Fibroblast of skin of right biceps (primary cell): ENCODE data around the gene ACTR3C.
A peak's percentile ranks its signal among the peaks of the same experiment; 100 is the strongest.

ENCODE experiments used
- DNase-seq: peaks from one replicate; pipeline ENCODE4 v3.0.0-alpha.2; 2013

Gene ACTR3C

DNA sequence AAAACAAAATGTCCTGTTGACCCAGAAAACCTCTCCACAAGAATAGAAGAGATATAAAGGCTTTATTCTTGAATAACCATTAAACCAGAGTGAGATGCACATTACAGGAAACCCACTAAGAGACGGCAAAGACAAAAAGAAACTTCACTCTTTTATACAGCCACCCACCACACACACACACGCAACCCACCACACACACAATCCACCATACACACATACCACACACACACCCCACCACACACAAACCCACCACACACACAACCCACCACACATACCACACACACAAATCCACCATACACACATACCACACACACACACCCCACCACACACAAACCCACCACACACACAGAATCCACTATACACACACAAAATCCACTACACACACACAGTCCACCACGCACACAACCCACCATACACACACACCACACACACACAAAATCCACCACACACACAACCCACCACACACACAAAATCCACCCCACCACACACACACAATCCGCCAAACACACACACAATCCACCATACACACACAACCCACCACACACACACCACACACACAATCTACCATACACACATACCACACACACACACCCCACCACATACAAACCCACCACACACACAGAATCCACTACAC lies 35.8 kb upstream of the ACTR3C start:
- DNase-seq = no peak

DNA sequence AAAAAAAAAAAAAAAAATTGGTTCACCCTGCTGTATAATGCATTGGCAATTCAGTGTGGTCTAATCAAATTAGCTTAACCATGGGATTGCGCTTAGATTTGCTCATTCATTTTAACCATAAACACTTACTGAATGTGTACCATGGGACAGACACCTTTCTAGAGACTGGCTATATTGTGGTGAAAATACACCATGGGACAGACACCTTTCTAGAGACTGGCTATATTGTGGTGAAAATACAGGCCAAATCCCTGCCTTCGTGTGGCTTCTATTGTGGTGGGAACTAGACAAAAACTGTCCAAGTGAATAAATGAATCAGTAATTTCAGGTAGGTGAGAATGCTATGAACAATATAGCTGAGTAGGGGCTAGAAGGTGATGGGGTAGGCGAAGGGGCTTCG lies 35.1 kb upstream of the ACTR3C start:
- DNase-seq = no peak

- DNase-seq = no peak
These were observed 34.6 kb upstream of the ACTR3C start for GRCh38 chr7:150357771-150358427.

DNA sequence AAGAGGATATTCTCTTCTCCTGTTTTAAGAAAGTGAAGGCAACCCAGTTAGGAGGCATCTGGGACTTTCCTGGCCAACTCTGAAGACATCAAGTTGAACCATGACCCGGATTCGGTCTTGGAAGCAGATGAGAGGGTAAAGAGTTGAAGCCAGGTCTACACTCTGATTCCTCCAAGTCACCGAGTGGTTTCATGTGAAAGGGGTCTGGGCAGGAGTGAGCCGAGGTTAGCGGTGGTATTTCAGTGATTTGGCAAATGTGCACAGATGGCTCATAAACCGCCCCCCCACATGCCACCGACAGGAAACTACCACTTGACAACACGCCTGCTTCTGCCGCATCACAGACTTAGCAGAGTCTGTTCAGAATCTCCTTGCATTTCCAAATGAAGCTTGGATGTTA lies 33.9 kb upstream of the ACTR3C start:
- no peak for DNase-seq

DNA sequence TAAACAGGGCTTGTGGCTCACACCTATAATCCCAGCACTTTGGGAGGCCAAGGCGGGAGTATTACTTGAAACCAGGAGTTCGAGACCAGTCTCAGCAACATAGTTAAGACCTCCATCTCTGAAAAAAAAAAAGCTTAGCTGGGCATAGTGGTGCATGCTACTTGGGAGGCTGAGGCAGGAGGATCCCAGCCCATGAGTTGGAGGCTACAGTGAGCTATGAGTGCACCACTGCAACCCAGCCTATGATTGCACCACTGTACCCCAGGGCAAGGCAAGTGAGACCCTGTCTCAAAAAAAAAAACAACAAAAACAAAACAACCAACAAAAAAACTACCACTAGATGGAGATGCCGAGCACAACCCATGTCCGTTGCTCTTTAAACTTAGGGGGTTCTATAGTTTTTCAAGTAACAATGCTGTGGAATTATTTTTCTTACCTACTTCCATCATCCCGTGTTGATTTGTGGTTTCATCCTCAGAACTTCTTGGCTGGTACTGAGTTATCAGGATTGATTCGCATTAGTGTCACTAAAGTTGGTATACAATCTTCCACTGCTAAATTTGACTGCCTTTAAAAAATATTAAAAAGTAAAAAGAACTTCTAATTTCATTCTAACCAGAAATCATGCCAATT lies 33.0 kb upstream of the ACTR3C start:
- DNase-seq = peak; percentile 9

- no peak for DNase-seq
These were observed 32.3 kb upstream of the ACTR3C start for GRCh38 chr7:150355666-150356059.

DNA sequence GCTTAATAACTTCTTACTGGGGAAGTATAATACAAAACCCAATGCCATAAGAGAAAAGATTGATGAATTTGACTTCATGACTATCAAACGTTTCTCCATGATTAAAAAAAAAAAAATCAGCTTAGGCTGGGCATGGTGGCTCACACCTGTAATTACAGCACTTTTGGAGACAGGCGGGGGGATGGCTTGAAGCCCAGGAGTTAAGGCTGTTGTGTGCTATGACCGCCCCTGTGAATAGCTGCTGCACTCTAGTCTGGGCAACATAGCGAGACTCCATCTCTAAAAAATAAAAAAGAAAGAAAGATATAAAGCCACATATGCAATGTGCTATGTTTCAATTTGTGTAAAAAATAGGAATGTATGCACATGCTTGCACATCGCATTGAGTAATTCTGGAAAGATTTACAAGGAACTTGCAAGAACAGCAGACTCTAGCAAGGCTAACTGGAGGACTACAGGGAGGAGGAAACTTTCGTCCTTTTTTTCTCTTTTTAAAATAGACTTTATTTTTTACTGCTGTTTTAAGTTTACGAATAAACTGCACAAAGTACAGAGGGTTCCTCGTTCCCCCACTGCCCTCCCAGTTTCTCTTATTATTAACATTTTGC lies 28.3 kb upstream of the ACTR3C start:
- DNase-seq = no peak

GRCh38 chr7:150346922-150347321 lies 23.6 kb upstream of the ACTR3C start:
- DNase-seq = no peak

DNA sequence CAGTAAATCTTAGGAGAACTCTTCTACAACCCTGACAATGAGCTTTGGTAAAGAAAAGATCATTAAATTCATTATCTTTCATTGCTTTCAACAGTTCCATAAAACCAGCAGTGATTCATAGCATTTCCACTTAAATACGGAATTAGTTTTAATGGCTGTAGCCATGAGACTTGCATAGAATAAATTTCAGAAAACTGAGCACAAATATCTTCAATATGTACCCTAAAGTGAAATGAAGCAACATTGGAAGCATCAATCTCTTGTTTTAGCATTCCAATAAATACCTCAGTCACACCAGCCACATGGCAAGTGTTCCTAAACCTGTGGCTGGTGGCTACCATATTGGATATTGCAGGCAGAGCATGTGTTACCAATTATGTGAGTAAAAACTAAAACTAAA lies 21.7 kb upstream of the ACTR3C start:
- DNase-seq = no peak

GRCh38 chr7:150344299-150344698 lies 21.0 kb upstream of the ACTR3C start:
- no peak for DNase-seq

- no peak for DNase-seq
These were observed 19.9 kb upstream of the ACTR3C start for GRCh38 chr7:150343225-150343624.

DNA sequence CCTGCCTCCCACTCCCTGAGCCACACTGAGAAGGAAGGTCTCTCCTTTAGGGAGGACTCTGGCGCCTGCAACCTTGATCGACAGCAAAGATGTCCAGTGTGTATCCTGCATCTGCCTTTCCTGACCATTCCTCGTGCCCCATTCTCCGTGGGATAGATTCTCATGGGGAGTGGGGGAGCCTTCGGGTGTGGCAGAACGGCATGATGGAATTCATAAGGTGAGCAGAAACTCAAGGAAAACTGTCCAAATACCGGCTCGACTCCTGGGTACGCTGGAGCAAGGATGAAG lies 18.7 kb upstream of the ACTR3C start:
- DNase-seq = no peak

- DNase-seq = no peak
These were observed 18.1 kb upstream of the ACTR3C start, which contains the start of gene RARRES2 for GRCh38 chr7:150341263-150342120. RARRES2 (minus strand) TSS chr7:150341629; CDS start chr7:150340609, 1,020 bp downstream.

DNA sequence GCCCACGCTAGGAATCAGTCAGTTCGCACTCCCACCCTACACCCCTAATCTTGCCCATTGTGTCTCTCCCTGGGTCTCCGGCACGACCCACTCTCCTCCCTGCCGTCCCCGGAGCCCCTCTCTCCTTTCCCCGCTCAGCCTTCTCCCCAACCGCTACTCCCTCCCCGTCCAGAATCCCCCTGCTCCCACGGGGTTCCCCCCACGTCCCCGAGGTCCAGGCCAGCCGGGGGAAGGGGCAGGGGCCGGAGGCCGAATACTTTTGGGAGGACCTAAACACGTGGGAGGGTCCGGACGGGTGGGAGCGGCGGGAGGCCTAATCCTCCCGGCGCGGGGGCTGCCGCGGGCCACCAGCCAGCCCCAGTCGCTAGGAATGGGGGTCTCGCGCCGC lies 17.5 kb upstream of the ACTR3C start:
- DNase-seq = no peak

DNA sequence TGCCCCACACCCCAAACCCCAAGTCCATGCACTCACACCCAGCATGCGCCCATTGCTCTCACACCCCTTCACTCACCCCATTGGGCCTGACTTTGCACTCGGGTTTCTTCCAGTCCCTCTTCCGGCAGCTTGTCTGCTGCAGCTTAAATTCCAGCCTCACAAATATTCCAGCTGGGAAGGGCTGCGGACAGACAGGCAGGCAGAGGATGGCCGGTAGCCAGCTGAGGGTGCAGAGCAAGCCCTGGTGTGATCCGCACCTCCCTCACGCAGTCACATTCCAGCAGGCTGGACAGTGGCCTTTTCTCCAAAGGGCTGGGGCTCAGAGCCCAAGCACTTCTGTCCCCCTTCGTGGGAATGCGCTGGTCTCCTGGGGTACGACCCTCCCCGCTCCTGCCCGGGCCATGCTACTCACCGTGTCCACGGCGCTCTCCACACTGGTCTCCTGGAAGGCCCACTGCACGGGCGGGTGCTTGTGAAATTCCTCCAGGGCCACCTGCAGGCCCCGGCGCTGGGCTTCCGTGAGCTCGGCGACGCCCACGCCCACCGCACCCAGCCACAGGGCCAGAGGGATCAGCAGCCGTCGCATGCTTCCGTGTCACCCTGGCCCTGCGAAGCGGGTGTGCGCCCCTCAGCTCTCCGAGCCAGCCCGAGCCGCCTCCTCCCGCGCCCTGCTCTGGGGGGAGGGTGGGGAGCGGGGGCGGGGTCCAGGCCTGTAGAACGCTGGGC lies 16.8 kb upstream of the ACTR3C start:
- peak; percentile 24 for DNase-seq

- no peak for DNase-seq
These were observed 16.1 kb upstream of the ACTR3C start for GRCh38 chr7:150339409-150339809.

GRCh38 chr7:150338166-150338829 lies 15.0 kb upstream of the ACTR3C start:
- DNase-seq = no peak

DNA sequence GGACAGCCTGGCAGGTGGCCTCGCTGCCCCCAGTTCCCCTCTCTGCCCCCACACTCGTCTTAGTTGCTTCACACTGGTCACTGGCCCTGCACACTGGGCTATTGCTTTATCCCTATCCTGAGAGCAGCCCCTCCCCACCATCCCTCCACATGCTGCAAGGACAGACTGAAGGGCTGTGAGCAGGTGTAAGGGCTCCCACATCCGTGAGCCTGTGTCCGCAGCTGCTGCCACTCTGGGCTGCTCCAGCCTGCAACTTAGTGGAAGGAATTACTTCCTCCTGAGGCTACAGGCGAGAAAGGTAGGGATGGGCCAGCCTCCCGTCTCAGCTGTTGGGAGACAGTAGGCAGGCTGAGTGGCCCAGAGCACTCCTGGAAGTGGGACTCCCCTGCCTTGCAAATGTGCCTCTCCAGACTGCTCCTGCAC lies 14.3 kb upstream of the ACTR3C start:
- DNase-seq = no peak

DNA sequence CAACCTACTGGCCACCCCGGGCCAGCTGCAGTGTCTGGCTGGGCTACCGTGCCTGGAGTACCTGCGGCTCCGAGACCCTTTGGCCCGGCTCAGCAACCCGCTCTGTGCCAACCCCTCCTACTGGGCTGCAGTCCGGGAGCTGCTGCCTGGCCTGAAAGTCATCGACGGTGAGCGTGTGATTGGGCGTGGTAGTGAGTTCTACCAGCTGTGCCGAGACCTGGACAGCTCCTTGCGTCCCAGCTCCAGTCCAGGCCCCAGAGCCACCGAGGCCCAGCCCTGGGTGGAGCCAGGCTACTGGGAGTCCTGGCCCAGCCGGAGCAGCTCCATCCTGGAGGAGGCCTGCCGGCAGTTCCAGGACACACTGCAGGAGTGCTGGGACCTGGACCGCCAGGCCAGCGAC lies 13.8 kb upstream of the ACTR3C start:
- DNase-seq = no peak

GRCh38 chr7:150336746-150337145 lies 13.4 kb upstream of the ACTR3C start:
- no peak for DNase-seq

GRCh38 chr7:150335774-150336112 lies 12.4 kb upstream of the ACTR3C start:
- DNase-seq = no peak
